Activated naive CD8-positive, alpha-beta T cell treated with anti-CD3 and anti-CD28 coated beads, Interleukin-2, amount 50 U/mL, for 24 hours (primary cell): Measurements from ENCODE around the gene SMOC2.
"Not testable (repeated sequence)": the region's sequence is repeated elsewhere in the genome, so short reads cannot be mapped to it uniquely, and the experiment has no call there.

Source experiments
- ATAC-seq: fragments of 150-1000 bp; cut with Tn5 transposase; one replicate; pipeline ENCODE4 v1.10.0; 2021
- DNase-seq: peaks from one replicate; pipeline ENCODE4 v3.0.0; 2021
- H3K27ac Mint-ChIP-seq: one replicate; pipeline ENCODE4 v1.8.0; 2021; ENCODE audit warnings: mild to moderate bottlenecking, mixed read lengths
- H3K27me3 Mint-ChIP-seq: one replicate; pipeline ENCODE4 v1.8.0; 2021; ENCODE audit warnings: mixed read lengths
- H3K36me3 Mint-ChIP-seq: one replicate; pipeline ENCODE4 v1.8.0; 2021; ENCODE audit warnings: low read depth, mixed read lengths
- H3K4me1 Mint-ChIP-seq: one replicate; pipeline ENCODE4 v1.8.0; 2021; ENCODE audit warnings: mixed read lengths
- H3K4me3 Mint-ChIP-seq: one replicate; pipeline ENCODE4 v1.8.0; 2021; ENCODE audit warnings: mild to moderate bottlenecking, moderate library complexity, mixed read lengths
- H3K9me3 Mint-ChIP-seq: one replicate; pipeline ENCODE4 v1.8.0; 2021; ENCODE audit warnings: mixed read lengths

The SMOC2 gene

DNA sequence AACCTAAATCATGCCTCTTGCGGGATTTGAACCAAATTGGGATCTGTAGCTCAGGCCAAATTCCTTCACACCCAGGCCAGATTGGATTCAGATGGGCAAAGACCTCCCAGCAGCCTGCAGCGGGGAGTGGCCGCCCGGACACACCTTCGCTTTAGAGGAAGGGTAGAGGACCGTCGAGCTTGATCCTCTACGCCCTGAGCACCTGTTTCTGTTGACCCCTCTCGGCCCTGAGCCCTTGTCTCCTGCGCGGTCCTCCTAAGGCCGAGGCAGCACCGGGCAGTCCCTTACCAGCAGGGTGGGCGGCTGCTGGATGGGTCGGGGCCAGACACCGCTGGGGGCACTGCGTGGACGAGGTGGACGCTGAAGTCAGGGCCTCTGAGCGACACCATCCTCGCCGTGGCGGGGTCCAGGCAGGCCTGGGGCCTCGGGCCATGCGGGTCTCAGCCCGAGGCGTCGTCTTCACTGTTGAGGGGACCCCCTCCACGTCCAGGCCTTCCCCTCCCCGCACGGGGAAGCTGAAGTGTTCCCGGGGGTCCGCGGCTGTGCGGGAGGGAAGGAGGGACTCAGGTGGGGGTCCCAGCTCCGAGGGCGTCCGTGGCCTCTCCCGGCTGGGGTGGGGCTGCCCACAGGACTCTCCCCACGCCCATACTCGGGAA, 114.8 kb downstream of the SMOC2 start:
- Mint-ChIP-seq H3K27me3 (no peaks in the 10 kb centered on the region), H3K36me3 (no peaks in the 10 kb centered on the region), H3K27ac (no peak overlapping the region), H3K4me3 (no peak overlapping the region), H3K4me1 (no peaks in the 10 kb centered on the region), H3K9me3 (no peaks in the 10 kb centered on the region)
- ATAC-seq (no peak), DNase-seq (no peak)

DNA sequence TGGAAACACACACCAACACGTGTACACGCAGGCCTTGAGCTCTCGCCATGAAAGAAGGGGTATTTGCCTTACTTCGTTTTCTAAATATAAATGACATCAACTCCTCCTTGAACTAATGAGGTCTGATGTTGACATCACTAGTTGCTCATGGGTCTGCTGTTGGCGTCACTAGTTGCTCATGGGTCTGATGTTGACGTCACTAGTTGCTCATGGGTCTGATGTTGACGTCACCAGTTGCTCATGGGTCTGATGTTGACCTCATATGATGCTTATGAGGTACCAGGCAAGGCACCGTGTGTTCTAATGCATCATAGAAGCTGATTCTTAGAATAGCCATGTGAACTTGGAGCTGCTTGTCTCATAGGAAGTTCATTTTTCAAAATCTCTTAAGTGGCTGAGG, 116.5 kb downstream of the SMOC2 start:
- no peaks in the 10 kb centered on the region for H3K36me3 Mint-ChIP-seq
- no peak for DNase-seq

DNA sequence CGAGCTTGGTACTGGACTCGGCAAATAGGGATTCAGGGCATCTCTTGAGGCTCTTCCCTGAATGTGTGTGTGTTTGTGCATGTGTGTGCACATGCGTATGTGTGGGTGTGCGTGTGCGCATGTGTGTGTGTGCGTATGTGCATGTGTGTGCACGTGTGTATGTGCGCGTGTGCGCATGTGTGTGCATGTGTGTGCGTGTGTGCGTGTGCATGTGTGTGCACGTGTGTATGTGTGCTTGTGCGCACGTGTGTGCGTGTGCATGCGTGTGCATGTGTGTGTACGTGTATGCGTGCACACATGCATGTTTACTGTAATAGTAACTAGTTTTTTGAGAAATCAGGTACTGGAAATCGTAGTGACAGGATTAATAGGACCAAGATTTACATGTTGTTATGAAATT, 117.7 kb downstream of the SMOC2 start:
- Mint-ChIP-seq H3K36me3 (no peaks in the 10 kb centered on the region), H3K27me3 (no peaks in the 10 kb centered on the region), H3K4me3 (no peak overlapping the region), H3K4me1 (no peaks in the 10 kb centered on the region), H3K27ac (no peak overlapping the region), H3K9me3 (no peaks in the 10 kb centered on the region)
- ATAC-seq (no peak), DNase-seq (no peak)

More for the DNA sequence above, 116.5 kb downstream of the SMOC2 start:
- no peak for ATAC-seq
- Mint-ChIP-seq H3K27me3 (no peaks in the 10 kb centered on the region), H3K4me3 (no peak overlapping the region), H3K27ac (no peak overlapping the region), H3K9me3 (no peaks in the 10 kb centered on the region), H3K4me1 (no peaks in the 10 kb centered on the region)

DNA sequence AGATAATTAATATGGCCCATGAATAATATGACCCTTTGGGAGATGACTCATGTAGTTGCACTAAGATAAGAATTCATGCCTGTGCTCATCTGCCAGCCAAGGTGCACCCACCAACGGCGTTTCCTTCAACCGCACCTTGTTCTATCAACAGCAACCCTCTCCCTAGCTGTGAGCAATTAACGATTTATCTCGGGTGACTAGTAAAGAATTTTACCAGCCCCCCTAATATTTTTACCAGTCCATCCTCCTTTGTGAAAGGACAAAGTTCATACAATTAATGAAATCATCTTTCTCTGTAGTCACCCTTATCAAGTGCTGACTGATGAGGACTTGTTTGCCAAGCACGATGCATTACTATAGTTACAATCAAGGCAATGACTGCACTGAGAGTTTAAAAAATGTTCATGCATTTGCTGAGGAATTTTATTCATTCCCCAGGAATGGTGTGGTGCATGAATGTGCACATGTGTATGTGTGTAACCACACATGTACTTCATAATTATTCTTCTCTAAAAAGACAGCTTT, 118.7 kb downstream of the SMOC2 start:
- DNase-seq: no peak
- Mint-ChIP-seq H3K27me3 (peaks cover 3% of the 10 kb centered on the region), H3K27ac (no peak overlapping the region), H3K4me3 (no peak overlapping the region), H3K9me3 (no peaks in the 10 kb centered on the region), H3K36me3 (no peaks in the 10 kb centered on the region), H3K4me1 (no peaks in the 10 kb centered on the region)
- ATAC-seq: no peak

DNA sequence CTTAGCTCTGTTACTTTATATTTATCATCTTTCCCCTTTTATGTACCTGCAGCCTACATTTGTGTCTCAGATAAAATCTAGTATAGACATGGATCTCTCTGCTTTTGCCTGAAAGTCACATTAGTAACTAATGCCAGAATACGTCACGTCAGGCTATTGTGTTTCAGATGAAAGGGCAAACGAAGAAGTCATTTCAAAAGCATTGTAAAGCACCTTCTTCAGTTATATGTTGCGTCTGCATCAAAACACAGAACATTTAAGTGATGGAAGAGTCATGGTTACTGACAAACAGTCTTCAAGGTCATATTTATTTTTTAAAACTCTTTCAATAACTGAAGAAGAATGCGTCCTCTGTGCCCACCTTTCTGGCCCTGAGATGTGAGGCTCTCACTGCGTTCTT, 119.1 kb downstream of the SMOC2 start:
- DNase-seq (no peak), ATAC-seq (no peak)
- Mint-ChIP-seq H3K4me3 (no peak overlapping the region), H3K9me3 (peaks cover under 1% of the 10 kb centered on the region), H3K36me3 (no peaks in the 10 kb centered on the region), H3K27ac (no peak overlapping the region), H3K4me1 (no peaks in the 10 kb centered on the region), H3K27me3 (peaks cover 3% of the 10 kb centered on the region)

DNA sequence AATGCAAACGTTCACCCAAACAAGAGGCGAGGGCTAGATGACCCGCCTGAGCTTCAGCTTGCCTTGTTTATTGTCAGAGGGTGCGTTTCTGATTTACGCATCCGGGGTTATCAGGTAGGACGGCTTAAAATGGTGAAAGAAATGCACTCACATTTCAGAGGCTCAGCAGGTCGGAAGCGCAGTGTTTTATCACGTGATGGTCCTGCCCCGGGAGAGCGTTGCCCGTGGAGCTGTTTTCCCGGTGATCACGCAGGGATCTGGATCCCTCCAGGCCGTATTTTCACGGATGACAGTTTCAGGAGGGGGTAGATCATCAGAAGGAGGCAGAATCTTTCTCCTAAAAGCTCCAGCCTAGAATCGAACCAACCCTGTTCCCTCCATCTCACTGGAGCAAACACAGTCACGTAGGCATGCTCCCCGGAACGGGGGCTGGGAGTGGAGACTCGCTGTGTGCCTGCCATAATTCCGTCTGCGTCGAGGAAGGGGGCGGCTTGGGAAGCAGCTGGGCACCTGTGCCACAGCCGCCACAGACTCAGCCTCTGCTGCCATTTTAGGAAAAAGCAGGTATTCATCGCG, 121.7 kb downstream of the SMOC2 start:
- Mint-ChIP-seq H3K36me3 (no peaks in the 10 kb centered on the region), H3K4me3 (no peak overlapping the region), H3K27me3 (peaks cover 5% of the 10 kb centered on the region), H3K9me3 (peaks cover 4% of the 10 kb centered on the region), H3K27ac (no peak overlapping the region), H3K4me1 (no peaks in the 10 kb centered on the region)
- DNase-seq (no peak), ATAC-seq (no peak)

DNA sequence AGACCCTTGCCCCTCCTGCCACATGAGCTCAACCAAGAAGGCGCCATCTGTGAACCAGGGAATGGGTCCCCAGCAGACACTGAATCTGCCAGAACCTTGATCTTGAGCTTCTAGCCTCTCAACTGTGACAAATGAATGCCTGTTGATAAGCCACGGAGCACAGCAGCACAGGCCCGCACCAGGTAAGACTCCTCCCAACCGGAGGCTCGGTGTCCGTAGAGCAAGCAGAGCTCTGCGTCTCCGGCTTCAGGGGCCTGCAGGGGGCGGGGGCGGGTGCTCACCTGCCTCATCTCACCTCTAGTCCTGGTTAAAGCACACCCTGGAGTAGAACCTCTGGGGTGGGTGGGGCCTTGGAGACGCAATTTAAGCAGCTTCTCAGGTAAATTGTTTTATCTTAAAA, 122.7 kb downstream of the SMOC2 start:
- Mint-ChIP-seq H3K4me1 (no peaks in the 10 kb centered on the region), H3K27ac (no peak overlapping the region), H3K36me3 (no peaks in the 10 kb centered on the region)

DNA sequence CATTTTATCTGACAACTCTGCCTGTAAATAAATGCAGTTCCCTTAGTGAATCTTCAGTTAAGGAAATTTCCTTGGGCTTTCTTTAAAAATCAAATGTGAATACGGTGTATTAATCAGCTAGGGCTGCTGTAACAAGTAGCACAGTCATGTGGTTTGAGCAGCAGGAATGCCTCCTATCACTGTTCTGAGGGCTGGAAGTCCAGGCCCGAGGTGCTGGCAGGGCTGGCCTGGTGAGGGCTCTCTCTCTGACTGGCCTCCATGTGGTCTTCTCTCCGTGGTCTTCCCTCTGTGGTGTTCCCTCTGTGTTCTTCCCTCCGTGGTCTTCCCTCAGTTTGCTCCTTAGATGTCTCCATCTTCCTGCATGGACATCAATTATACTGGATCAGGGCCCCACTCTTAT, 124.1 kb downstream of the SMOC2 start:
- no peaks in the 10 kb centered on the region for H3K4me1 Mint-ChIP-seq
- H3K27ac Mint-ChIP-seq: no peak overlapping the region
- no peak for ATAC-seq
- H3K27me3 Mint-ChIP-seq: peaks cover 5% of the 10 kb centered on the region
- no peak overlapping the region for H3K4me3 Mint-ChIP-seq
- peaks cover 4% of the 10 kb centered on the region for H3K9me3 Mint-ChIP-seq
- no peaks in the 10 kb centered on the region for H3K36me3 Mint-ChIP-seq
- no peak for DNase-seq

More for the DNA sequence above, 122.7 kb downstream of the SMOC2 start:
- Mint-ChIP-seq H3K4me3 (no peak overlapping the region), H3K9me3 (peaks cover 4% of the 10 kb centered on the region), H3K27me3 (peaks cover 5% of the 10 kb centered on the region)
- no peak for ATAC-seq
- DNase-seq: no peak

DNA sequence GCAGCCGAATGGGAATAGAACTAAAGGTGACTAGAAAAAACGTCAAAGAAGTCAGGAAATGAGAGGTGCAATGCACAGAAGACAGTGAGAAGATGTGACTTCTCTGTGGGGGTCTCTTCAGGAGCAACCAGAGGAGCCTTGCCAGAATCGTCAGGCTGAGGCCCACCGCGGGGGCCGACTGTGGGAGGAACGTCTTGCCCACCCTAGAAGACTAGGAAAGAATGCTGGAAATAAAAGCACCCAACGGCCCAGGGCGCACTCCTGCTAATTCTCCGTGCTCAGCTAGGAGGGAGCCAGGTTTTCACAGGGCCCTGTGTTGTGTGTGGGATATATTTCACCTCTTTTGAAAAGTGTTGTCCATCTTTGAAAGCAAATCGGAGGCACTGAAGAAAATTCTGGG, 129.2 kb downstream of the SMOC2 start:
- Mint-ChIP-seq H3K27me3 (peaks cover 2% of the 10 kb centered on the region), H3K4me1 (no peaks in the 10 kb centered on the region), H3K4me3 (no peak overlapping the region), H3K9me3 (peaks cover 2% of the 10 kb centered on the region), H3K27ac (no peak overlapping the region), H3K36me3 (no peaks in the 10 kb centered on the region)
- no peak for ATAC-seq
- no peak for DNase-seq

DNA sequence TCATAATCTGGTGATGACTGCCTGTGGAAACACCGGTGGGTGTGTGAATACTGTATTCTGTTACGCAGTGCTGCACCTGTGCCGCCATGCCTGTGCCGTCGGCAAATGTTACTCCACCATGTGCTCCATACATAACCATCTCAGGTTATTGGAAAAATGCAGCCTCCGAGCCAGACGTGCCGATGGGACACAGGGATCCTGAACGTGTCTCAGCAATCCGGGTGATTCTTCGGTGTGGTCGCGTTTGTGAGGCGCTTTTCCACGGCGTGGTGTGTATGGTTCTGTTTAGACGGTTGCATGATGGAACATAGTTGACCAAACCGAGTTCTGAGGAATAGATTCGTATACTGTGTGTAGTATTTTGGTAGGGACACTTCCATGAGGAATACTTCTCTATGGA, 130.3 kb downstream of the SMOC2 start:
- no peaks in the 10 kb centered on the region for H3K27me3 Mint-ChIP-seq
- DNase-seq (no peak), ATAC-seq (no peak)
- no peaks in the 10 kb centered on the region for H3K9me3 Mint-ChIP-seq
- no peaks in the 10 kb centered on the region for H3K36me3 Mint-ChIP-seq
- H3K4me1 Mint-ChIP-seq: no peaks in the 10 kb centered on the region
- H3K27ac Mint-ChIP-seq: no peak overlapping the region
- no peak overlapping the region for H3K4me3 Mint-ChIP-seq

DNA sequence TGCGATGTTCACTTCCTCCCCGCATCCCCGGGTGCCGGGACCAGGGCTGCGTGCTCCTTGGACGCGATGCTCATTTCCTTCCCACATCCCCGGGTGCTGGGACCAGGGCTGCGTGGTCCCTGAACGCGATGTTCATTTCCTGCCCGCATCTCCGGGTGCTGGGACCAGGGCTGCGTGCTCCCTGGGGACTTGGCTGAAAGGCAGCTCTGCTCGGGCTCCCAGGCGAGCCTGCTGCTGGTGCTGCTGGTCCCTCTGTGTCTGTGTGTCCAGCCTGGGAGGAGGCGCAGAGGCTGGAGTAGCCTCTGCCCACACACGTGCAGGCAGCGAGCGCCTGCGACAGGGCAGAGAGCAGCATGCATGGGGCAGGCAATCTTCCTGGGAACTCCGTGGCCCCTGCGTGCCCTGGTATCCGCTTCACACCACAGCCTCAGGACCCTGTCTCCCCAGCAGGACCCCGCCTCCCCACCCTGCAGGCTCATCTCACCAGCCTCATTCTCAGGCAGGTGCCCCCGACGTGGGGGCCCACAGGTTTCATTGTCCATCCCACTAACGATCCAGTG, 132.4 kb downstream of the SMOC2 start:
- H3K4me3 Mint-ChIP-seq, ATAC-seq, H3K27me3 Mint-ChIP-seq, H3K9me3 Mint-ChIP-seq, DNase-seq, H3K27ac Mint-ChIP-seq, H3K36me3 Mint-ChIP-seq, H3K4me1 Mint-ChIP-seq: not testable (repeated sequence)

DNA sequence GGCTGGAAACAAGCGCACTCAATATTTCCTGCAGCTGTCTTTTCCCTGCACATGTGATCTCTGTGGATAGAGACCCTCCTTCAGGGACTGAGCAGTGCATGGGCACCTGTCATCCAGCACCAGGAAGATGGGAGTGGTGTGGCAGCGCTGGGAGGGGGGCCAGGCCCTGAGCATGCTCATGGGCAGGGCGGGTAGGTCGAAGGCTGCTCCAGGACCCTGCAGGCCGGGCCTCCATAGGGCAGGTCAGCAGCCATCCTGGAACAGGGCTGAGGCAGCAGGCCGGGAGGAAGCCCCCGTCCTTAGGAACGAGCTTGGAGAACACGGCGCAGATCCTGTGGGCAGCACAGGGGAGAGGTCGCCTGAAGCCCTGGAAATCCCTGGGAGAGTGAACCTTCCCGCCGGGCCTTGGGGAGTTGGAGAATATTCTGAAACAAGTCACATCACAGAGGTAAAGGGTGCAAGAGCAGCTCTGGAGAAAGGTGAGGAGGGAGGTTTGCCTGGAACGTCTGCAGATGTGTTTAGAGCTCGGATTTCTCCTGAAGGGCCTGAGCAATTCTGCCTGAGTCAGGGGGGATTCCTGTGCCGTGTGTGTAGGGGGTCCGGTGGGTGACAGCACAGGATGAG, 133.2 kb downstream of the SMOC2 start:
- Mint-ChIP-seq H3K36me3 (no peaks in the 10 kb centered on the region), H3K27me3 (no peaks in the 10 kb centered on the region), H3K27ac (no peak overlapping the region), H3K4me1 (no peaks in the 10 kb centered on the region), H3K9me3 (no peaks in the 10 kb centered on the region), H3K4me3 (no peak overlapping the region)
- DNase-seq (no peak), ATAC-seq (peak; percentile 15)

DNA sequence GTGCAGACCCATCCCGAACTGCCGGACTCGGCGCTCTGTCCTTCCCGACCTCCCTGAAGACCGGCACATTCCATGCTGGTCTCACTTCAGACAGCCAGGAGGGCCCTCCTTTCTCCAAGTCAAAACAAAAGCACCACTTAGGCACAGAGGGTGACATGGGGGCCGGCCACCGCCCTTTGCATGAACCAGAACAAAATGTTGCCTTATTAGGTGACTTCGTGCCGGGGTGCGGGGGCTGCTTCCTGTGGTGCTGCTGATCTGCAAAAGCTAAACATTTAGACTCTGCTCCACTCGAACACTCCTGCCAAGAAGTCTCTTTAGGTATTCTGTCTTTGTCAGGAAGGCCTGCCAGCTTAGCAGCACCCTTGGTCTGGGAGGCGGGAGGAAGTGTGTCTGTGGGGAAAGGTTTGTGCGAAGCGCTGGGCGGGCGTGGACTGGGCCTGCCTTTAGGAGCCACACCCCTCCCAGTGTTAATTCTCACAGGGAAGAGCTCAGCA, 133.8 kb downstream of the SMOC2 start:
- H3K4me3 Mint-ChIP-seq: no peak overlapping the region
- no peak for ATAC-seq
- H3K4me1 Mint-ChIP-seq: no peaks in the 10 kb centered on the region
- no peak for DNase-seq
- H3K27me3 Mint-ChIP-seq: no peaks in the 10 kb centered on the region
- H3K36me3 Mint-ChIP-seq: no peaks in the 10 kb centered on the region
- no peaks in the 10 kb centered on the region for H3K9me3 Mint-ChIP-seq
- H3K27ac Mint-ChIP-seq: no peak overlapping the region

DNA sequence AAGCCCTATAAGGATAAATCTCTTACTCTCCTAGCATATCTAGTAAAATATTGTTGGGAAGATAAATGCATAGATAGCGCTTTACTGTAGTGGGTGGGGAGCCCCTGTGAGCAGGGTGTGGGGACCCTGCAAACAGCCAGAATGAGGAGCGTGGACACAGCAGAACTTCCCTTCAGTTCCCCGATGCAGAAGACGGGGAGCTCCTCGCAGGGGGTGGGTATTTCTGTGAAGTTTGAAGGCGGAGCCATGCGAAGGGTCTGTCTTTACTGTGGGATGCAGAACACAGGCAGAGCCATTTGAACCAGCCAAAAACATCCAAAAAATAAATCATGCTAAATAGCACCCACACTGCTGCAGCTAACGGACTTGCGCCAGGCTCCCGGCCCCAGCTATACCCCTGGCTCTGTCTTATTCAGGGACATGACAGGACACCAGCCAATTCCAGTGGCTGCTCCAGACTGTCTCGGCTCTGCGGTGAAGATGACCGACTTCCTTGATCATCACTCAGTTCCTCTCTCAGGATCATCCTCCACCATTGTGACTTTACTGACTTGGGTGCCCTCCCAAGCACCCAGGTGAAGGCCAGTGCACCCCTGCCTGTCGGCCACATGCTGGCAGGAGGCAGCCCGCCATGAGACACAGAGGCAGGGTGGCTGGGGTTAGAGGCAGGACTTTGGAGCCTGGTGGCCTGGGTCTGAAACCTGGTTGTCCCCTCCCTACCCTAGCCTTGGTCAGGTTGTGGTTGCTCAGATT, 134.5 kb downstream of the SMOC2 start:
- H3K9me3 Mint-ChIP-seq: no peaks in the 10 kb centered on the region
- no peaks in the 10 kb centered on the region for H3K27me3 Mint-ChIP-seq
- no peak overlapping the region for H3K4me3 Mint-ChIP-seq
- H3K36me3 Mint-ChIP-seq: no peaks in the 10 kb centered on the region
- no peak overlapping the region for H3K27ac Mint-ChIP-seq
- ATAC-seq: no peak
- DNase-seq: no peak
- no peaks in the 10 kb centered on the region for H3K4me1 Mint-ChIP-seq
